GM12878 (cell line): Measurements from ENCODE around the gene ADARB1. TPM values are rescaled to one million over a fixed set of nuclear protein-coding genes. Genes with fewer than 3 reads are reported as not detected.

ENCODE experiments used
- CBX3 ChIP-seq: fragments of 200-600 bp; sonication (generic); IDR thresholded peaks from 2 replicates; pipeline ENCODE4 v1.6.1; 2016; ENCODE audit warnings: low read depth, borderline replicate concordance
- EP300 ChIP-seq, 2 experiments: fragments of 150-350 bp in 1 of 2; IDR thresholded peaks; 2 replicates each; pipeline ENCODE4 v1.6.1; 2011 to 2012; ENCODE audit warnings: low read depth in 2 of 2, low read length in 2 of 2, borderline replicate concordance in 1 of 2, improper control_type of control experiment in 1 of 2, inconsistent platforms in 1 of 2; ENCODE audit not compliant: control insufficient read depth in 1 of 2
- KDM1A ChIP-seq: fragments of 200-600 bp; sonication (generic); IDR thresholded peaks from 2 replicates; pipeline ENCODE4 v1.6.1; 2016; ENCODE audit warnings: borderline replicate concordance
- MEF2B ChIP-seq: fragments of 450-650 bp; IDR thresholded peaks from 2 replicates; pipeline ENCODE4 v1.6.1; 2018; ENCODE audit warnings: mild to moderate bottlenecking, moderate library complexity; ENCODE audit not compliant: partially characterized antibody, poor library complexity, severe bottlenecking
- RUNX3 ChIP-seq: IDR thresholded peaks from 2 replicates; pipeline ENCODE4 v1.6.1; 2012; ENCODE audit warnings: low read length, inconsistent platforms
- STAT3 ChIP-seq: IDR thresholded peaks from 2 replicates; pipeline ENCODE4 v1.6.1; 2011; ENCODE audit warnings: low read depth, low read length, improper control_type of control experiment
- polyA plus RNA-seq, 11 experiments: library from polyadenylated mRNA; depleted of rRNA in 4 of 11; unstranded in 6 of 11; stranded (reverse) in 5 of 11; fragments of >200 nt; fragmentation: Nextera tagmentation in 4 of 11; fragmentation: Illumina TruSeq in 1 of 11; extraction: Ambion mirVana in 4 of 11; extraction: Trizol in 1 of 11; gene quantifications; 1 replicate in 1 of 11; 2 replicates in 10 of 11; pipeline versions ENCODE4 v1.2.1 to v1.2.3, GENCODE V29; 2011 to 2016; ENCODE audit warnings: inconsistent platforms in 2 of 11, missing spikeins in 2 of 11, low read depth in 1 of 11
- total RNA-seq, 4 experiments: library from RNA; depleted of rRNA in 3 of 4; stranded (reverse); fragments of >200 nt in 3 of 4; fragmentation: Illumina TruSeq in 1 of 4; extraction: Trizol in 1 of 4; gene quantifications; 2 replicates each; pipeline versions ENCODE4 v1.2.1 to v1.2.3, GENCODE V29; 2013 to 2021
- TF ChIP-seq, protein P1 (sequence below): fragments of 450-650 bp; formaldehyde crosslinking; IDR thresholded peaks from 2 replicates; pipeline ENCODE4 v1.4.0; 2020; ENCODE audit warnings: mild to moderate bottlenecking, moderate library complexity
- TF ChIP-seq, protein P2 (sequence below): fragments of 450-650 bp; IDR thresholded peaks from 2 replicates; pipeline ENCODE4 v1.6.1; 2017; ENCODE audit warnings: antibody characterized with exemption, mild to moderate bottlenecking, moderate library complexity

The ADARB1 gene
- total and polyA plus RNA-seq, 10 of the 15 experiments (the other 5 are each of a cell fraction or from before 2014, with no cell fraction given) = 5.7 to 61.7 (median 25.3) TPM

DNA sequence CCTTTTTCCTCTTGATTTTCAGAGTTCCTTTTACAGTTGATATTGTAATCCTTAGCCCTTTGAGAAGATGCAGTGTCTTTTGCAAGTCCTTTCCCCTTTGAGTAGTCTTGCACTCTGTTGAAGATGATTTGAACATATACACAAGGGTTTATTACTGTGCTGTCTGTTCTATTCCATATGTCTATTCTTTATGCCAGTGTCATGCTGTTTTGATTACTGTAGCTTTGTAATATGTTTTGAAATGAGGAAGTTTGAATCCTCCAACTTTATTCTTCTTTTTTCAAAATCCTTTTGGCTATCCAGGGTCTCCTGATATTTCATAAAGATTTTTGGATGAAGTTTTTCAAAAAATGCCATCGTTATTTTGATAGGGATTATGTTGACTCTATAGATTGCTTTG, 112.3 kb downstream of the ADARB1 start (continued):
- TF ChIP-seq, protein P1, sequence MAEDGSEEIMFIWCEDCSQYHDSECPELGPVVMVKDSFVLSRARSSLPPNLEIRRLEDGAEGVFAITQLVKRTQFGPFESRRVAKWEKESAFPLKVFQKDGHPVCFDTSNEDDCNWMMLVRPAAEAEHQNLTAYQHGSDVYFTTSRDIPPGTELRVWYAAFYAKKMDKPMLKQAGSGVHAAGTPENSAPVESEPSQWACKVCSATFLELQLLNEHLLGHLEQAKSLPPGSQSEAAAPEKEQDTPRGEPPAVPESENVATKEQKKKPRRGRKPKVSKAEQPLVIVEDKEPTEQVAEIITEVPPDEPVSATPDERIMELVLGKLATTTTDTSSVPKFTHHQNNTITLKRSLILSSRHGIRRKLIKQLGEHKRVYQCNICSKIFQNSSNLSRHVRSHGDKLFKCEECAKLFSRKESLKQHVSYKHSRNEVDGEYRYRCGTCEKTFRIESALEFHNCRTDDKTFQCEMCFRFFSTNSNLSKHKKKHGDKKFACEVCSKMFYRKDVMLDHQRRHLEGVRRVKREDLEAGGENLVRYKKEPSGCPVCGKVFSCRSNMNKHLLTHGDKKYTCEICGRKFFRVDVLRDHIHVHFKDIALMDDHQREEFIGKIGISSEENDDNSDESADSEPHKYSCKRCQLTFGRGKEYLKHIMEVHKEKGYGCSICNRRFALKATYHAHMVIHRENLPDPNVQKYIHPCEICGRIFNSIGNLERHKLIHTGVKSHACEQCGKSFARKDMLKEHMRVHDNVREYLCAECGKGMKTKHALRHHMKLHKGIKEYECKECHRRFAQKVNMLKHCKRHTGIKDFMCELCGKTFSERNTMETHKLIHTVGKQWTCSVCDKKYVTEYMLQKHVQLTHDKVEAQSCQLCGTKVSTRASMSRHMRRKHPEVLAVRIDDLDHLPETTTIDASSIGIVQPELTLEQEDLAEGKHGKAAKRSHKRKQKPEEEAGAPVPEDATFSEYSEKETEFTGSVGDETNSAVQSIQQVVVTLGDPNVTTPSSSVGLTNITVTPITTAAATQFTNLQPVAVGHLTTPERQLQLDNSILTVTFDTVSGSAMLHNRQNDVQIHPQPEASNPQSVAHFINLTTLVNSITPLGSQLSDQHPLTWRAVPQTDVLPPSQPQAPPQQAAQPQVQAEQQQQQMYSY = no peak
- no peak for TF ChIP-seq RUNX3
- TF ChIP-seq EP300 (IDR thresholded peaks at IDR 0.05; ENCODE audit: borderline replicate concordance in 1 of 2, control insufficient read depth in 1 of 2, low read depth in 2 of 2, low read length in 2 of 2) = no peak
- TF ChIP-seq STAT3 = no peak
- TF ChIP-seq, protein P2, sequence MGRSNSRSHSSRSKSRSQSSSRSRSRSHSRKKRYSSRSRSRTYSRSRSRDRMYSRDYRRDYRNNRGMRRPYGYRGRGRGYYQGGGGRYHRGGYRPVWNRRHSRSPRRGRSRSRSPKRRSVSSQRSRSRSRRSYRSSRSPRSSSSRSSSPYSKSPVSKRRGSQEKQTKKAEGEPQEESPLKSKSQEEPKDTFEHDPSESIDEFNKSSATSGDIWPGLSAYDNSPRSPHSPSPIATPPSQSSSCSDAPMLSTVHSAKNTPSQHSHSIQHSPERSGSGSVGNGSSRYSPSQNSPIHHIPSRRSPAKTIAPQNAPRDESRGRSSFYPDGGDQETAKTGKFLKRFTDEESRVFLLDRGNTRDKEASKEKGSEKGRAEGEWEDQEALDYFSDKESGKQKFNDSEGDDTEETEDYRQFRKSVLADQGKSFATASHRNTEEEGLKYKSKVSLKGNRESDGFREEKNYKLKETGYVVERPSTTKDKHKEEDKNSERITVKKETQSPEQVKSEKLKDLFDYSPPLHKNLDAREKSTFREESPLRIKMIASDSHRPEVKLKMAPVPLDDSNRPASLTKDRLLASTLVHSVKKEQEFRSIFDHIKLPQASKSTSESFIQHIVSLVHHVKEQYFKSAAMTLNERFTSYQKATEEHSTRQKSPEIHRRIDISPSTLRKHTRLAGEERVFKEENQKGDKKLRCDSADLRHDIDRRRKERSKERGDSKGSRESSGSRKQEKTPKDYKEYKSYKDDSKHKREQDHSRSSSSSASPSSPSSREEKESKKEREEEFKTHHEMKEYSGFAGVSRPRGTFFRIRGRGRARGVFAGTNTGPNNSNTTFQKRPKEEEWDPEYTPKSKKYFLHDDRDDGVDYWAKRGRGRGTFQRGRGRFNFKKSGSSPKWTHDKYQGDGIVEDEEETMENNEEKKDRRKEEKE = no peak
- no peak for TF ChIP-seq KDM1A
- TF ChIP-seq MEF2B = no peak
- TF ChIP-seq CBX3 = no peak
